Muscle layer of colon (tissue), 2 donors: ENCODE results near the gene FNDC4.

ENCODE experiments used
- H3K27ac ChIP-seq: one replicate; pipeline ENCODE4 v1.7.0; 2013; ENCODE audit warnings: low read depth, mild to moderate bottlenecking, low read length, moderate library complexity
- H3K27me3 ChIP-seq, 2 donors: one replicate each; pipeline ENCODE4 v1.7.0; 2013; ENCODE audit warnings: low read length in 2 of 2, mild to moderate bottlenecking in 2 of 2; ENCODE audit not compliant: insufficient read depth in 2 of 2, control insufficient read depth in 1 of 2
- H3K36me3 ChIP-seq: one replicate; pipeline ENCODE4 v1.7.0; 2013; ENCODE audit warnings: mild to moderate bottlenecking, low read length; ENCODE audit not compliant: insufficient read depth
- H3K4me1 ChIP-seq: one replicate; pipeline ENCODE4 v1.7.0; 2013; ENCODE audit warnings: mild to moderate bottlenecking, low read length; ENCODE audit not compliant: insufficient read depth
- H3K4me3 ChIP-seq, 2 donors: one replicate each; pipeline ENCODE4 v1.7.0; 2013; ENCODE audit warnings: low read length in 2 of 2, low read depth in 1 of 2, mild to moderate bottlenecking in 1 of 2, moderate library complexity in 1 of 2
- H3K9ac ChIP-seq: one replicate; pipeline ENCODE4 v1.7.0; 2013; ENCODE audit warnings: low read length
- H3K9me3 ChIP-seq: one replicate; pipeline ENCODE4 v1.7.0; 2013; ENCODE audit warnings: mild to moderate bottlenecking, low read length
- donor health status: abdominal sarcoma.
- donor health status: Adenocarcinoma of cecum.

FNDC4 gene

DNA sequence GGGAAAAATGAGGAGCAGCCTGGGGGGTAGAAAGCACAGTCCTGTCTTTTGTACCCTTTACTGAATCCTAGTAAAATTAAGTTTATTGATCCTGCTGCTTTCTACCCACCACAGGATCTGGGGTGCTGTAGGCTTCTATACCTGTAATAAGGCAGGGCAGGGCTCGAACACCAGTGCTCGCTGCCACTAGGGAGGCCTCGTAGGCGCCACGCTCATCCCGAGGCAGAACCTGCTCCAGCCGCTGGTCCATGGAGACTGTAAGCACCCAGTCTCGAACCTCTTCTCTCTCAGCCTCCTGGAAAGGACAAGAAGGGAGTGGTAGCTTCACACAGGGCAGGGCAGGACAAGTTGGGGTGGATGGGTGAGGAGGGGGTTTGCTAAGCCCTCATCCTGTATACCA is 49.8 kb downstream of the FNDC4 start:
- no peaks in the 10 kb centered on the region for H3K9me3 ChIP-seq
- peaks cover 57% of the 10 kb centered on the region for H3K36me3 ChIP-seq
- no peaks in the 10 kb centered on the region for H3K27me3 ChIP-seq
- no peak overlapping the region for H3K4me3 ChIP-seq
- peaks cover 5% of the 10 kb centered on the region for H3K4me1 ChIP-seq
- H3K9ac ChIP-seq = no peak overlapping the region
- H3K27ac ChIP-seq = no peak overlapping the region

DNA sequence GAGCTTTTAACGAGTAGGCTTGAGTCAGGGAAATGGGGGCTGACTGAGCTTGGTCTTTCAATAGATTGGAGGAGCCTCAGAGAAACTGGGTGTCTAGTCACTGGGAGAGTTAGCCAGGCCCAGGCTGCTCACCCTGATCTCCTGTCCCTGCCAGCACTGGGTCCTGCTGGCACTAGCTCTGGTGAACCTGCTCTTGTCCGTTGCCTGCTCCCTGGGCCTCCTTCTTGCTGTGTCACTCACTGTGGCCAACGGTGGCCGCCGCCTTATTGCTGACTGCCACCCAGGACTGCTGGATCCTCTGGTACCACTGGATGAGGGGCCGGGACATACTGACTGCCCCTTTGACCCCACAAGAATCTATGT is 52.1 kb downstream of the FNDC4 start:
- Histone ChIP-seq H3K36me3 (peaks cover 59% of the 10 kb centered on the region), H3K9ac (no peak overlapping the region), H3K4me1 (peaks cover 5% of the 10 kb centered on the region), H3K4me3 (no peak overlapping the region), H3K27ac (no peak overlapping the region), H3K27me3 (no peaks in the 10 kb centered on the region), H3K9me3 (no peaks in the 10 kb centered on the region)

DNA sequence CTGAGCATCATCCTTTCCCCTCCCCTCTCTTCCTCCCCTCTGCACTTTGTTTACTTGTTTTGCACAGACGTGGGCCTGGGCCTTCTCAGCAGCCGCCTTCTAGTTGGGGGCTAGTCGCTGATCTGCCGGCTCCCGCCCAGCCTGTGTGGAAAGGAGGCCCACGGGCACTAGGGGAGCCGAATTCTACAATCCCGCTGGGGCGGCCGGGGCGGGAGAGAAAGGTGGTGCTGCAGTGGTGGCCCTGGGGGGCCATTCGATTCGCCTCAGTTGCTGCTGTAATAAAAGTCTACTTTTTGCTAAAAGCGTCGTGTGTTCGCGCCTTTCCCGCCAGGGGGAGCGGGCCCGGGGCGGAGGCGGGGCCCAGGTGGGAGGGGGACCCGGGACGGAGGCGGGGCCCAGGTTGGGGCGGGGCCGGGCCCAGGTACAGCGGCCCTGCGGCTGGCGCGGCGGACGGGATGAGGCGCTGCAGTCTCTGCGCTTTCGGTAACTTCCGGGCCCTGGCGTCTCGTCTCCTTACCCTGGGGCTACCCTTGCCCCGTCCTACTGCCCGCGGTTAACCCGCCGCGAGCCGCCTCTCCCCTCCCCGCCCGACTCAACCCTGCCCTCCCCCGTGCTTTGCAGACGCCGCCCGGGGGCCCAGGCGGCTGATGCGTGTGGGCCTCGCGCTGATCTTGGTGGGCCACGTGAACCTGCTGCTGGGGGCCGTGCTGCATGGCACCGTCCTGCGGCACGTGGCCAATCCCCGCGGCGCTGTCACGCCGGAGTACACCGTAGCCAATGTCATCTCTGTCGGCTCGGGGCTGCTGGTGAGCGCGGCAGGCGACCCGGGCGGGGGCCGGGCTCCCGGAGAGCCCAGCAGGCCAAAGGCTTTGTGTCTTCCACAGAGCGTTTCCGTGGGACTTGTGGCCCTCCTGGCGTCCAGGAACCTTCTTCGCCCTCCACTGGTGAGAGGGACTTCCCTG is 52.8 kb downstream of the FNDC4 start, which contains the start of gene KRTCAP3:
TSS of gene KRTCAP3 (plus strand) at position 424 of the 962 bp plus-strand sequence. CDS start at position 456, 32 bp downstream.
- Histone ChIP-seq H3K36me3 (peaks cover 58% of the 10 kb centered on the region), H3K9me3 (no peaks in the 10 kb centered on the region), H3K27me3 (no peaks in the 10 kb centered on the region), H3K27ac (no peak within 1 kb of the TSS), H3K4me1 (peaks cover 5% of the 10 kb centered on the region), H3K9ac (no peak within 1 kb of the TSS), H3K4me3 (no peak within 1 kb of the TSS)
